ENCODE measurements around the gene IGSF22.

The IGSF22 gene

DNA sequence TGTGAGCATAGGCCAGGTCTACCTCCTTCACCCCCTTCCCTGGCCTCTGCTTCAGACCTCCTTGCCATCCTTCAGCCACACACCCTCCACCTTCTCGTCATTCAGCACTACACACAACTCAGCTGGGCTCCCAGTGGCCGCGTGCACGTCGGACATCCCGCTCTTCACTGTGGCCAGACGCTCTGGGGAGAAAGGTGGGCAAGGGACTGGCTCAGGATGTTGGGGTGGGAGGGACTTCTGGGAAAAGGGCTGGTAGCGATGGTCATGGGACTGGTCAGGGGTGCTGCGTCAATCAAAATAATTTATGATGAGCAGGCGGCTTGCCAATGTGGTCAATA is 11.6 kb downstream of the IGSF22 start:
- Histone ChIP-seq H2AFZ (ENCODE audit: low read length, unreplicated experiment) (no peak overlapping the region), H3K4me3 (ENCODE audit: low read depth, low read length) (no peak overlapping the region), H3K27me3 (ENCODE audit: insufficient read depth, low read length) (peaks cover 64% of the 10 kb centered on the region), H3K4me1 (ENCODE audit: control insufficient read depth, insufficient read depth, low read length, unreplicated experiment) (no peaks in the 10 kb centered on the region), H3K79me2 (ENCODE audit: control insufficient read depth, insufficient read depth, low read length, unreplicated experiment) (no peaks in the 10 kb centered on the region), H3K27ac (ENCODE audit: low read depth, low read length) (no peak overlapping the region), H3K36me3 (ENCODE audit: insufficient read depth, low read length) (no peaks in the 10 kb centered on the region)

DNA sequence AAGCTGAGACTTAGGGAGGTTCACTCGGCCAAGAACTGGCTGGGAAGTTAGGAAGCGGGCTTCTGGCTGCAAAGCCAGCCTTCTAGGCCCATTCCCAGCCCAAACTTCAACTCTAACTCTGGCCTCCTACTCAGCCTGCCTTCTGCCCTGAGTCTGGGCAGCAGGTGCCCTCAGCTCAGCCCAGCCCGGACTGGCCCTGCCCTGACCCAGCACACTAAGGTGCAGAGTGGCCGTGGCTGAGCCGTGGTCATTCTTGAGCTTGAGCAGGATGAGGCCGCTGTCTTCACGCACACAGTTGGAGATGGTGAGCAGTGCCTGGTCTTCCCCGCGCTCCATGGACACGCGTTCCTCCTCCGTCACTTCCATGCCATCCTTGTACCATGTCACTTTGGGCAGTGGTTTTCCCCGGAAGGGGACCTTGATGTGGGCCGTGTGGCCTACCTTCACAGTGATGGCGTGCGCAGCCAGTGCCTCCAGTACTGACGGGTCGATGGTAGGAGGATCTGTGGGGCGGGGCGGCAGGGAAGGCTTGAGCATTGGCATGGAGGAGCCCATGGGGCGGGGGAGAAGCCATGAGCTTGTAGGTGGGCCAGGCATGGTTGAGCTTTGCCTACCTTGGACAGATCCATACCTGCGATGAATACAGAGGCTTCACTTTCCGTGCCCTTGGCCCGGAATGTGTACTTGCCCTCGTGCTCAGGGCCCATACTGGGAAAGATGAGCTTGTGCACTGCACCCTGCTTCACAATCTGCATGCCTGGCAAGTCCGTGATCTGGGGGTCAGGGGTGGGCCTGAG is 12.1 kb downstream of the IGSF22 start:
- no peak overlapping the region for H2AFZ ChIP-seq (ENCODE audit: low read length, unreplicated experiment)
- H3K4me3 ChIP-seq (ENCODE audit: low read depth, low read length), result no peak overlapping the region
- no peak overlapping the region for H3K27ac ChIP-seq (ENCODE audit: low read depth, low read length)
- H3K4me1 ChIP-seq (ENCODE audit: control insufficient read depth, insufficient read depth, low read length, unreplicated experiment), result no peaks in the 10 kb centered on the region
- no peaks in the 10 kb centered on the region for H3K79me2 ChIP-seq (ENCODE audit: control insufficient read depth, insufficient read depth, low read length, unreplicated experiment)
- H3K27me3 ChIP-seq (ENCODE audit: insufficient read depth, low read length), result peaks cover 70% of the 10 kb centered on the region
- no peaks in the 10 kb centered on the region for H3K36me3 ChIP-seq (ENCODE audit: insufficient read depth, low read length)

DNA sequence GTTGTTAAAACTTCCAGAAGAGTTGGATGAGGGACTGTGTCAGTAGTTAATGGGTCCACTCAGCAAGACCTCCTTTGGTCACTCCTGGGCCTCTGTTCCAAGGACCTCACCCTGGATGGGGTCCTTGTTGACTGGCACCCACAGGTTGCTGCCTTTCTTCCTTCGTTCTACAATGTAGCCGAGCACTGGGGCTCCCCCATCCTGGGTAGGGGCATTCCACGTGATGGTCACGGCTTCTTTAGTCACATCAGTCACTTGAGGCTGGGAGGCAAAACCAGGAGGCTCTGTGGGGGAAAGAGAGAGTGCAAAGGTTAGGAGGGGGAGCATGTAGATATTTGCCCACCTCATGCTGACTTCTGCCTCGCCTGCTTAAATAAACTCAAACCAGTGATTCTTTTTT is 15.4 kb downstream of the IGSF22 start:
- peaks cover 72% of the 10 kb centered on the region for H3K27me3 ChIP-seq (ENCODE audit: insufficient read depth, low read length)
- H3K27ac ChIP-seq (ENCODE audit: low read depth, low read length), result no peak overlapping the region
- H3K36me3 ChIP-seq (ENCODE audit: insufficient read depth, low read length), result no peaks in the 10 kb centered on the region
- no peak overlapping the region for H3K4me3 ChIP-seq (ENCODE audit: low read depth, low read length)
- H2AFZ ChIP-seq (ENCODE audit: low read length, unreplicated experiment), result no peak overlapping the region
- H3K79me2 ChIP-seq (ENCODE audit: control insufficient read depth, insufficient read depth, low read length, unreplicated experiment), result no peaks in the 10 kb centered on the region
- no peaks in the 10 kb centered on the region for H3K4me1 ChIP-seq (ENCODE audit: control insufficient read depth, insufficient read depth, low read length, unreplicated experiment)

DNA sequence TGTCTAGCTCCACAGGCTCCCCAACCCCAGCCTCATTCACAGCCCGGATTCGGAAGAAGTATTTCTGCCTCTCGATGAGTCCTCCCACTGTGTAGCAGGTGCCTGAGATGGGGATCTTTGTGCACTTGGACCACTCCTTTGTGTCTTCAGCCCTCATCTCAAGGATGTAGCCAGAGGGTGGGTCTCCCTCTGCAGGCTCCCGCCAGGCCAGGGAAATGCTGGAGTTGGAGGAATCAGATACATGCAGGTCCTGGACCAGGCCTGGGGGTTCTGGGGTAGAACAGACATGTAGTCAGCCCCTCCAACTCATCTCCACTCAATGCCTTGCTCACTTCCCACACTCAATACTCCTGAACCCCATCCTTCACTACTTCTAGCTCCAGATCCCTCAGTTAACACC is 16.6 kb downstream of the IGSF22 start:
- Histone ChIP-seq H3K36me3 (ENCODE audit: insufficient read depth, low read length) (no peaks in the 10 kb centered on the region), H3K79me2 (ENCODE audit: control insufficient read depth, insufficient read depth, low read length, unreplicated experiment) (no peaks in the 10 kb centered on the region), H2AFZ (ENCODE audit: low read length, unreplicated experiment) (no peak overlapping the region), H3K27ac (ENCODE audit: low read depth, low read length) (no peak overlapping the region), H3K27me3 (ENCODE audit: insufficient read depth, low read length) (peaks cover 81% of the 10 kb centered on the region), H3K4me1 (ENCODE audit: control insufficient read depth, insufficient read depth, low read length, unreplicated experiment) (no peaks in the 10 kb centered on the region), H3K4me3 (ENCODE audit: low read depth, low read length) (no peak overlapping the region)

DNA sequence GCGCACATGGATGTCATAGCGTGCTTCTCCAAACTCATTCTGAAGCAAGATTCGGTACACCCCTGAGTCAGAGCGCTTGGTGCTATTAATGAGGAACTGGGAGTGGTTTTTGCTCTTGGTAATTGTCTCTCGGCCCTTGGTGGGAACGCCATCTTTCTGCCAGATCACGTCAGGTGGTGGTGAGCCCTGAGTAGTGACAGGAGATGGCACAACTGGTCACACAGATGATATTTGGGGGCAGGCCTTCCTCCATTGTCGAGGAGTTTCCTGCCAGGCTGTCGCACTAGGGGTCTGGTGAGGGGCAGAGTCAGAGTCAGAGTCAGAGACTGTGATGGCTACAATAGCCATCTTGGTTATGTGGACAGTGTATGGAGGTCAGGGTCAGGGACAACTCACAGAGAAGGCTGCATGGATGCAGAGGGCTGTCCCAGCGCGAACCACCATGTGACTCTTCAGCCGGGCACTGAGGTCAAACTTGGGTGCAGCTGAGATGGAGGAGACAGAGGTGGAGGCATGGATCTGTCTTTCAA is 18.1 kb downstream of the IGSF22 start:
- Histone ChIP-seq H3K27ac (ENCODE audit: low read depth, low read length) (no peak overlapping the region), H3K27me3 (ENCODE audit: insufficient read depth, low read length) (peaks cover 85% of the 10 kb centered on the region), H3K36me3 (ENCODE audit: insufficient read depth, low read length) (no peaks in the 10 kb centered on the region), H3K4me3 (ENCODE audit: low read depth, low read length) (no peak overlapping the region), H3K4me1 (ENCODE audit: control insufficient read depth, insufficient read depth, low read length, unreplicated experiment) (no peaks in the 10 kb centered on the region), H3K79me2 (ENCODE audit: control insufficient read depth, insufficient read depth, low read length, unreplicated experiment) (no peaks in the 10 kb centered on the region), H2AFZ (ENCODE audit: low read length, unreplicated experiment) (no peak overlapping the region)

DNA sequence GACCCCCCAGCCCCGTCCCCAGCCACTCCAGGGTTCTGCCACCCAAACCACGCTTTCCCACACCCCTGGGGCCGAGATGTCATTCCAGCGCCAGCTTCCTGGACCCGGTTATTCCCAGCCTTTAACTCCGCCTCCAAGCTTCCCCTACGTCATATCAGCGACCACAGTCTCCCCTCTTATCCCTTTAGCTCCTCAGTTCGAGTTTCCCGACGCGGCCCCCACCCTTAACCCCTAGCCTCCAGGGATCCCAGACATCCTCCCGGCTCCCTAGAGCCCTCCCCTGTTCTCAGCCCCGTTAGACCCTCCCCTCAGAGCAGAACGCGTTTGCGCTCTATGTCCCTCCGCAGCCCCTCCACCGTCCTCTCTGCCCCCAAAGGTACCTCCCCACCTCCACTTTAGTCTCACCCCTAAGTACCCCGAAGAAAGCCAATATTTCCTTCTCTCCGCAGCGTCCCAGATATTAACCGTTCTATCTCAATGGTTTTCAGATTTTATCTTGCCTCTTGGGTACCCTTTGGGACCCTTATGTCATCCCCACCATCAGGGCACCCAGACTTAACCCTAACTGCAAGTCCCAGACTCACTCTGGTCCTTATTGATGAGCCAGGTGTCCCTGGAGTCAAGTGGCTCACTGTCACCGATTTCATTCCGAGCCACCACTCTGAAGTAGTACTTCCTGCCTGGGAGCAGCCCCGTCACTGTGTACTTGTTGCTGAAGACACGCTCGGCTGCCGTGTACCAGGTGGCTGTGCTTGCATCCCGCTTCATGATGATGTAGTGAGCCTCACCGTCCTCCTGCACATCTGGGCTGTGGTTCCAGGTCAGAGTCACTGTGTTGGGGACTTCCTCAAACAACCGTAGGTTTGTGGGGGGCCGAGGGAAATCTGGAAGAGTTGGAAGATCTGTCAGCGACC is 19.4 kb downstream of the IGSF22 start:
- Histone ChIP-seq H3K4me3 (ENCODE audit: low read depth, low read length) (peak overlapping the region; percentile 55), H2AFZ (ENCODE audit: low read length, unreplicated experiment) (peak overlapping the region; percentile 77), H3K4me1 (ENCODE audit: control insufficient read depth, insufficient read depth, low read length, unreplicated experiment) (no peaks in the 10 kb centered on the region), H3K79me2 (ENCODE audit: control insufficient read depth, insufficient read depth, low read length, unreplicated experiment) (no peaks in the 10 kb centered on the region), H3K36me3 (ENCODE audit: insufficient read depth, low read length) (no peaks in the 10 kb centered on the region), H3K27me3 (ENCODE audit: insufficient read depth, low read length) (peaks cover 80% of the 10 kb centered on the region), H3K27ac (ENCODE audit: low read depth, low read length) (no peak overlapping the region)

DNA sequence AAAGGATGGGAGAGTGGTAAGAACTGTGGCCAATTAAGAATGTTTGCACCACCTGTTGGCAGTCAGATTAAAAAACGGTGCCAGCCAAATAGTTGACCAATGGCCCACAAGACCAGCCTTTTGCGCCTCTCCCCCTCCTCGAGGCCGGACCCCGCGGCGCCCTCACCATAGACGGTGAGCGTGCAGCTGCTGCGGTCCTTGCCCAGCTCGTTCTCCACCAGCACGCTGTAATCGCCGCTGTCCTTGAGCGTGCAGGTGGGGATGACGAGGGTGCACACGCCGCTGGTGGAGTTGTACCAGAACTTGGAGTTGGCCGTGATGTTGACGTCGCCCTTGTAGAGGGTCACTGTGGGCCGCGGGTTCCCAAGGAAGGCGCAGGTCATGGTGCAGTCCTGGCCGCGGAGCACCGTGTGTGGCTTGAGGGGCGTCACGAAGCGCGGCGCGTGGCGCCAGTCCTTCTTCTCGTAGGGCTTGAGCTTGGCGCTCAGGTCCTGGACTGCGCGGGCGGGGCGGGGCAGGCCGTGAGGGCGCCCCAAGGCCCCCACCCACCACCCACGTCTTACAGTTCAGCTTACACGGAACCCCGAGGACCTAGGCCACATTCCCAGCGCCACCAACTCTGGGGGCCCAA is 20.2 kb downstream of the IGSF22 start:
- H2AFZ ChIP-seq (ENCODE audit: low read length, unreplicated experiment), result peak overlapping the region; percentile 77

DNA sequence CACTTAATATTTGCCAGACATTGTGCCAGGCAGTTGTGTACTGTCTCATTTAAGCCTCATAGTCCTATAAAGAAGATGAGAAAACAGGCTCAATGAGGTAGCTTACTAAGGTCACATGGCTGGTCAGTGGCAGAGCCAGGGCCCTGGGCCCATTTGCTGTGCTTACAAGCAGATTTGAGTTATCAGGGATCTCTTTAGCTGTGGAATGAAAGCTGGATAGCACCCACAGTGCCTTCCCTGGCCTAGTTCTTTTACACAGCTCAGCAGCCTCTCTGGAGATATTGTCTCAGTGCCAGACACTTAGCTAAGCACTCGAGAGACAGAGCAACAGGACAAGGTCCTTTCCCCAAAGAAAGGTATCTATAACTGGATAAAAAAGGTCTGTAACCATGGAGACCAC is 21.3 kb downstream of the IGSF22 start:
- Histone ChIP-seq H2AFZ (ENCODE audit: low read length, unreplicated experiment) (no peak overlapping the region), H3K27ac (ENCODE audit: low read depth, low read length) (no peak overlapping the region), H3K36me3 (ENCODE audit: insufficient read depth, low read length) (no peaks in the 10 kb centered on the region), H3K4me1 (ENCODE audit: control insufficient read depth, insufficient read depth, low read length, unreplicated experiment) (peaks cover 2% of the 10 kb centered on the region), H3K27me3 (ENCODE audit: insufficient read depth, low read length) (peaks cover 67% of the 10 kb centered on the region), H3K4me3 (ENCODE audit: low read depth, low read length) (no peak overlapping the region), H3K79me2 (ENCODE audit: control insufficient read depth, insufficient read depth, low read length, unreplicated experiment) (no peaks in the 10 kb centered on the region)

More for the DNA sequence above, 20.2 kb downstream of the IGSF22 start:
- Histone ChIP-seq H3K27me3 (ENCODE audit: insufficient read depth, low read length) (peaks cover 74% of the 10 kb centered on the region), H3K36me3 (ENCODE audit: insufficient read depth, low read length) (no peaks in the 10 kb centered on the region), H3K4me3 (ENCODE audit: low read depth, low read length) (peak overlapping the region; percentile 74), H3K27ac (ENCODE audit: low read depth, low read length) (no peak overlapping the region), H3K4me1 (ENCODE audit: control insufficient read depth, insufficient read depth, low read length, unreplicated experiment) (no peaks in the 10 kb centered on the region), H3K79me2 (ENCODE audit: control insufficient read depth, insufficient read depth, low read length, unreplicated experiment) (no peaks in the 10 kb centered on the region)

DNA sequence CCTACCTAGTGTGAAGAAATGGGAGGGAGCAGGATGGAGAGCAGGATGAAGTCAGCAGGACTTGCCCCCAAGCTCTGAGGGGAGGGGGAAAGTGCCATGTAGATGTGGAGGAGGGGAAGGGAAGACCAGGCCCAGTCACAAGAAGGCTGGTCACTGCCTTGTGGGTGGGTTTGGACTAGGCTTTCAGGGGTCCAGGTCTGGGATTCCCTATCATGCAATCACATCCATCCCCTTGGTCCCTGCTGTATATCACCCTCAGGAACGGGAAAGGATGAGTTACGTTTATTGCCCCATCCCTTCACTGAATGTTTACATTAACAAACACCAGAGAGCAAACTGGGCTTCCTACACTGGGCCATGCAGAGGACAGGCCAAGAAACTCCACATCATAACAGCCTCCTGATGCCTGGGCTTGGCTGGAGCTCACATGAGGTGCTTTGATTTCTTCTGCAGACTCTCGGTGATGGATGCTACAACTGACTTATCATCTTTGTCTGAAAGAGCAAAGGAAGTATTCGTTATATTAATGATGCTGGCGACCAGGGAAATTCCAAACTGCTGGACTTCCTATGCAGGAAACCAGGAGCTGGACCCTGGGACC is 21.8 kb downstream of the IGSF22 start:
- peaks cover 66% of the 10 kb centered on the region for H3K27me3 ChIP-seq (ENCODE audit: insufficient read depth, low read length)
- no peak overlapping the region for H3K4me3 ChIP-seq (ENCODE audit: low read depth, low read length)
- H3K4me1 ChIP-seq (ENCODE audit: control insufficient read depth, insufficient read depth, low read length, unreplicated experiment), result peaks cover 7% of the 10 kb centered on the region
- H3K27ac ChIP-seq (ENCODE audit: low read depth, low read length), result no peak overlapping the region
- H3K36me3 ChIP-seq (ENCODE audit: insufficient read depth, low read length), result no peaks in the 10 kb centered on the region
- no peak overlapping the region for H2AFZ ChIP-seq (ENCODE audit: low read length, unreplicated experiment)
- no peaks in the 10 kb centered on the region for H3K79me2 ChIP-seq (ENCODE audit: control insufficient read depth, insufficient read depth, low read length, unreplicated experiment)

DNA sequence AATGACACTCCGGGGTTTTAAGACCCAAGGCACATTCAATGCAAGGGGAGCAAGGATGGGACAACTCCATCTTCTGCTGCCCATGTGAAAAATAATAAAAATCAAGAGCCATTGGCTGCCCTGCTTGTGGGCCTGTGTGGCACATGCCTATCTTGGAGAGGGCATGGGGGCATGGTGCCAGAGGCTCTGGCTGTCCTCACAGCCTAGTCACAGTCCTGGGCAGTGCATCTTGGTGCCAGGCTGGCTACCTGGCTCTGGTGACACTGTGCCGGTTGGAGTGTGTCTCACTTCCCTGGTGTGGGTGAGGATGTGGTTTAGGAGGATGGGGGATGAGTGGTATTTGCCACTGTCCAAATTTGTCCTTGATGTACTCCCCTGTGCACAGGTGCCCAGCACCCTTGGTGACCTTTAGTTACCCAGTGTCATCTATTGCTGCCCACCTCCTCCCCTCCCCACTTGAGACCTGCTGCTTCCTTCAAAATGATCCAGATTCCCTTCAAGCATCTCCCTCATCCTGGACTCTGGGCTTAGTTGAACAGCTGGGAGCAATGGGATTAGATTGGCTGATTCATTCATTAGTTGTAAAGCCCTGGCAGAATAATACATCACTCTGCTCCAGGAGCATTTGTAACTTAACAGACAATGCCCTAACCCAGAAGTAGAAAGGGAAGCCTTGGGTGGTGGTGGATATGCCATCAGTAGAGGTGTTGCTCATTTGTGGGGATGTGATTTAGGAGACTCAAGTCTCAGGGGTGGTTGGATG is 22.8 kb downstream of the IGSF22 start:
- H3K4me3 ChIP-seq (ENCODE audit: low read depth, low read length), result no peak overlapping the region
- H3K36me3 ChIP-seq (ENCODE audit: insufficient read depth, low read length), result no peaks in the 10 kb centered on the region
- no peak overlapping the region for H3K27ac ChIP-seq (ENCODE audit: low read depth, low read length)
- peaks cover 8% of the 10 kb centered on the region for H3K4me1 ChIP-seq (ENCODE audit: control insufficient read depth, insufficient read depth, low read length, unreplicated experiment)
- H3K27me3 ChIP-seq (ENCODE audit: insufficient read depth, low read length), result peaks cover 56% of the 10 kb centered on the region
- H3K79me2 ChIP-seq (ENCODE audit: control insufficient read depth, insufficient read depth, low read length, unreplicated experiment), result no peaks in the 10 kb centered on the region
- no peak overlapping the region for H2AFZ ChIP-seq (ENCODE audit: low read length, unreplicated experiment)
